Parathyroid adenoma (tissue), 2 donors: ENCODE results near the gene NNAT.

Experiments used
- H2AFZ ChIP-seq: fragments of 300-600 bp; sonication (generic); one replicate; pipeline ENCODE4 v1.7.0; 2017; ENCODE audit warnings: antibody characterized with exemption, mild to moderate bottlenecking
- H3K27ac ChIP-seq: fragments of 300-600 bp; sonication (generic); one replicate; pipeline ENCODE4 v1.7.0; 2017
- H3K27me3 ChIP-seq: fragments of 300-600 bp; sonication (generic); one replicate; pipeline ENCODE4 v1.7.0; 2017; ENCODE audit warnings: low read length; ENCODE audit not compliant: control insufficient read depth, insufficient read depth
- H3K36me3 ChIP-seq: fragments of 300-600 bp; sonication (generic); one replicate; pipeline ENCODE4 v1.7.0; 2017; ENCODE audit warnings: low read length; ENCODE audit not compliant: control insufficient read depth, insufficient read depth
- H3K4me1 ChIP-seq: fragments of 300-600 bp; sonication (generic); one replicate; pipeline ENCODE4 v1.7.0; 2017; ENCODE audit warnings: control low read depth
- H3K4me2 ChIP-seq: fragments of 300-600 bp; sonication (generic); one replicate; pipeline ENCODE4 v1.7.0; 2017; ENCODE audit warnings: low read length
- H3K4me3 ChIP-seq: fragments of 300-600 bp; sonication (generic); one replicate; pipeline ENCODE4 v1.7.0; 2017; ENCODE audit warnings: low read depth, low read length
- H3K79me2 ChIP-seq: fragments of 300-600 bp; sonication (generic); one replicate; pipeline ENCODE4 v1.7.0; 2017; ENCODE audit warnings: control low read depth
- H3K9ac ChIP-seq: fragments of 300-600 bp; sonication (generic); one replicate; pipeline ENCODE4 v1.7.0; 2017; ENCODE audit warnings: mild to moderate bottlenecking
- H3K9me3 ChIP-seq: fragments of 300-600 bp; sonication (generic); one replicate; pipeline ENCODE4 v1.7.0; 2017; ENCODE audit warnings: low read length; ENCODE audit not compliant: control insufficient read depth
- CTCF ChIP-seq: fragments of 300-600 bp; sonication (generic); IDR thresholded peaks from one replicate; pipeline ENCODE4 v1.7.0; 2017; ENCODE audit warnings: antibody characterized with exemption, mild to moderate bottlenecking
- donor health status: primary hyperparathyroidism.

NNAT gene

GRCh38 chr20:37518606-37519507 is 2.2 kb upstream of the NNAT start:
- Histone ChIP-seq H3K4me2 (no peak overlapping the region), H3K9ac (no peak overlapping the region), H3K36me3 (no peaks in the 10 kb centered on the region), H2AFZ (no peak overlapping the region), H3K79me2 (peaks cover 40% of the 10 kb centered on the region), H3K4me3 (no peak overlapping the region), H3K27me3 (no peaks in the 10 kb centered on the region), H3K27ac (no peak overlapping the region), H3K9me3 (no peaks in the 10 kb centered on the region), H3K4me1 (no peaks in the 10 kb centered on the region)
- no peak for TF ChIP-seq CTCF

GRCh38 chr20:37519508-37520418 is 1.3 kb upstream of the NNAT start:
- peaks cover 6% of the 10 kb centered on the region for H3K4me1 ChIP-seq
- no peaks in the 10 kb centered on the region for H3K36me3 ChIP-seq
- H3K4me3 ChIP-seq: no peak overlapping the region
- H2AFZ ChIP-seq: no peak overlapping the region
- H3K27ac ChIP-seq: no peak overlapping the region
- TF ChIP-seq CTCF: no peak
- no peak overlapping the region for H3K4me2 ChIP-seq
- no peak overlapping the region for H3K9ac ChIP-seq
- H3K79me2 ChIP-seq: peaks cover 49% of the 10 kb centered on the region
- no peaks in the 10 kb centered on the region for H3K27me3 ChIP-seq
- H3K9me3 ChIP-seq: no peaks in the 10 kb centered on the region

- H3K36me3 ChIP-seq: no peaks in the 10 kb centered on the region
- no peak overlapping the region for H2AFZ ChIP-seq
- H3K79me2 ChIP-seq: peaks cover 55% of the 10 kb centered on the region
- no peak for TF ChIP-seq CTCF
- no peak overlapping the region for H3K4me2 ChIP-seq
- no peak overlapping the region for H3K9ac ChIP-seq
- H3K4me1 ChIP-seq: peaks cover 10% of the 10 kb centered on the region
- no peaks in the 10 kb centered on the region for H3K9me3 ChIP-seq
- no peak overlapping the region for H3K4me3 ChIP-seq
- H3K27me3 ChIP-seq: no peaks in the 10 kb centered on the region
- no peak overlapping the region for H3K27ac ChIP-seq
These were observed 563 bp upstream of the NNAT start for GRCh38 chr20:37520419-37520955.

- H3K4me1 ChIP-seq: peaks cover 18% of the 10 kb centered on the region
These were observed 1.4 kb downstream of the NNAT start for GRCh38 chr20:37522260-37523011.

More at GRCh38 chr20:37522260-37523011, 1.4 kb downstream of the NNAT start:
- Histone ChIP-seq H3K27me3 (no peaks in the 10 kb centered on the region), H3K4me3 (no peak overlapping the region), H3K79me2 (peaks cover 71% of the 10 kb centered on the region), H3K9ac (no peak overlapping the region), H3K27ac (no peak overlapping the region), H2AFZ (no peak overlapping the region), H3K36me3 (no peaks in the 10 kb centered on the region), H3K9me3 (no peaks in the 10 kb centered on the region), H3K4me2 (no peak overlapping the region)
- no peak for TF ChIP-seq CTCF
